SK-N-SH treated with all-trans-retinoic acid at 6 μM for 48 hours (cell line): Measurements from ENCODE around the gene FASN.

Experiments
- ATAC-seq: fragments of 200-7000 bp; cut with Tn5 transposase; 3 replicates; pipeline ENCODE4 v1.9.1; 2020; ENCODE audit warnings: mild to moderate bottlenecking, moderate library complexity
- ARNTL ChIP-seq: fragments of 450-650 bp; formaldehyde crosslinking; IDR thresholded peaks from 2 replicates; pipeline ENCODE4 v1.5.0; 2020; ENCODE audit warnings: low read depth, mild to moderate bottlenecking, moderate library complexity, borderline replicate concordance
- BACH2 ChIP-seq: fragments of 250-450 bp; sonication (Bioruptor Pico); IDR thresholded peaks from 2 replicates; pipeline ENCODE4 v1.9.0; 2021; ENCODE audit warnings: mild to moderate bottlenecking, borderline replicate concordance
- CSDC2 ChIP-seq: fragments of 250-450 bp; sonication (Bioruptor Pico); IDR thresholded peaks from 2 replicates; pipeline ENCODE4 v1.5.0; 2020; ENCODE audit warnings: mild to moderate bottlenecking, moderate library complexity
- CSRNP3 ChIP-seq: fragments of 250-450 bp; sonication (Bioruptor Pico); IDR thresholded peaks from 2 replicates; pipeline ENCODE4 v1.5.1; 2021; ENCODE audit warnings: mild to moderate bottlenecking, moderate library complexity
- GLIS3 ChIP-seq: fragments of 250-450 bp; sonication (Bioruptor Pico); IDR thresholded peaks from 2 replicates; pipeline ENCODE4 v1.5.0; 2020; ENCODE audit warnings: mild to moderate bottlenecking, moderate library complexity
- ISL1 ChIP-seq: fragments of 250-450 bp; sonication (Bioruptor Pico); IDR thresholded peaks from 2 replicates; pipeline ENCODE4 v2.1.2; 2022; ENCODE audit warnings: mild to moderate bottlenecking, moderate library complexity
- PATZ1 ChIP-seq: fragments of 250-450 bp; sonication (Bioruptor Pico); IDR thresholded peaks from 2 replicates; pipeline ENCODE4 v1.8.0; 2020; ENCODE audit warnings: mild to moderate bottlenecking, moderate library complexity, borderline replicate concordance
- PPARA ChIP-seq: fragments of 250-450 bp; sonication (Bioruptor Pico); IDR thresholded peaks from 2 replicates; pipeline ENCODE4 v1.5.0; 2020; ENCODE audit warnings: mild to moderate bottlenecking, borderline replicate concordance
- RARB ChIP-seq: fragments of 250-450 bp; sonication (Bioruptor Pico); IDR thresholded peaks from 2 replicates; pipeline ENCODE4 v1.8.0; 2021; ENCODE audit warnings: mild to moderate bottlenecking, moderate library complexity
- SNAI2 ChIP-seq: fragments of 250-450 bp; sonication (Bioruptor Pico); IDR thresholded peaks from 2 replicates; pipeline ENCODE4 v1.5.0; 2020; ENCODE audit warnings: mild to moderate bottlenecking, moderate library complexity
- TCF4 ChIP-seq: fragments of 250-450 bp; sonication (Bioruptor Pico); IDR thresholded peaks from 2 replicates; pipeline ENCODE4 v1.8.0; 2021; ENCODE audit warnings: mild to moderate bottlenecking, moderate library complexity, borderline replicate concordance
- TOX ChIP-seq: fragments of 250-450 bp; sonication (Bioruptor Pico); IDR thresholded peaks from 2 replicates; pipeline ENCODE4 v1.8.0; 2021; ENCODE audit warnings: mild to moderate bottlenecking, moderate library complexity, borderline replicate concordance
- TSHZ2 ChIP-seq: fragments of 250-450 bp; sonication (Bioruptor Pico); IDR thresholded peaks from 2 replicates; pipeline ENCODE4 v1.5.0; 2020; ENCODE audit warnings: mild to moderate bottlenecking, moderate library complexity
- ZC3H10 ChIP-seq: fragments of 250-450 bp; sonication (Bioruptor Pico); IDR thresholded peaks from 2 replicates; pipeline ENCODE4 v1.5.1; 2021; ENCODE audit warnings: mild to moderate bottlenecking, moderate library complexity
- ZFP3 ChIP-seq: fragments of 250-450 bp; sonication (Bioruptor Pico); IDR thresholded peaks from 2 replicates; pipeline ENCODE4 v1.5.0; 2020; ENCODE audit warnings: mild to moderate bottlenecking, moderate library complexity
- ZFP30 ChIP-seq: fragments of 450-650 bp; formaldehyde crosslinking; IDR thresholded peaks from 2 replicates; pipeline ENCODE4 v1.5.0; 2022; ENCODE audit warnings: mild to moderate bottlenecking, moderate library complexity
- ZNF565 ChIP-seq: fragments of 450-650 bp; formaldehyde crosslinking; conservative IDR thresholded peaks from 2 replicates; pipeline ENCODE4 v1.5.0; 2020; ENCODE audit warnings: low read depth, mild to moderate bottlenecking, moderate library complexity
- ZNF70 ChIP-seq: fragments of 450-650 bp; formaldehyde crosslinking; IDR thresholded peaks from 2 replicates; pipeline ENCODE4 v1.5.0; 2020; ENCODE audit warnings: mild to moderate bottlenecking, moderate library complexity
- ZNF8 ChIP-seq: fragments of 450-650 bp; formaldehyde crosslinking; IDR thresholded peaks from 2 replicates; pipeline ENCODE4 v1.5.0; 2020; ENCODE audit warnings: mild to moderate bottlenecking, moderate library complexity
- TF ChIP-seq, protein P1 (sequence below): fragments of 250-450 bp; sonication (Bioruptor Pico); IDR thresholded peaks from 2 replicates; pipeline ENCODE4 v1.8.0; 2021; ENCODE audit warnings: low read depth, mild to moderate bottlenecking, moderate library complexity, borderline replicate concordance
- TF ChIP-seq, protein P2 (sequence below): fragments of 250-450 bp; sonication (Bioruptor Pico); IDR thresholded peaks from 2 replicates; pipeline ENCODE4 v1.5.1; 2020; ENCODE audit warnings: low read depth, mild to moderate bottlenecking, moderate library complexity

Gene FASN

GRCh38 chr17:82127704-82128103 lies 29.7 kb upstream of the FASN start:
- ATAC-seq, result no peak
- no peak for TF ChIP-seq PPARA (CRISPR knock-in tag)
- TF ChIP-seq TOX, result no peak
- no peak for TF ChIP-seq ZFP3
- TF ChIP-seq PATZ1 (CRISPR knock-in tag), result no peak
- TF ChIP-seq TCF4, result no peak
- TF ChIP-seq, protein P1, sequence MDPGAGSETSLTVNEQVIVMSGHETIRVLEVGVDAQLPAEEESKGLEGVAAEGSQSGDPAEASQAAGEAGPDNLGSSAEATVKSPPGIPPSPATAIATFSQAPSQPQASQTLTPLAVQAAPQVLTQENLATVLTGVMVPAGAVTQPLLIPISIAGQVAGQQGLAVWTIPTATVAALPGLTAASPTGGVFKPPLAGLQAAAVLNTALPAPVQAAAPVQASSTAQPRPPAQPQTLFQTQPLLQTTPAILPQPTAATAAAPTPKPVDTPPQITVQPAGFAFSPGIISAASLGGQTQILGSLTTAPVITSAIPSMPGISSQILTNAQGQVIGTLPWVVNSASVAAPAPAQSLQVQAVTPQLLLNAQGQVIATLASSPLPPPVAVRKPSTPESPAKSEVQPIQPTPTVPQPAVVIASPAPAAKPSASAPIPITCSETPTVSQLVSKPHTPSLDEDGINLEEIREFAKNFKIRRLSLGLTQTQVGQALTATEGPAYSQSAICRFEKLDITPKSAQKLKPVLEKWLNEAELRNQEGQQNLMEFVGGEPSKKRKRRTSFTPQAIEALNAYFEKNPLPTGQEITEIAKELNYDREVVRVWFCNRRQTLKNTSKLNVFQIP, result no peak
- TF ChIP-seq ZFP30 (CRISPR knock-in tag), result no peak
- TF ChIP-seq ZNF70, result no peak
- TF ChIP-seq SNAI2, result no peak
- TF ChIP-seq RARB (CRISPR knock-in tag), result no peak
- TF ChIP-seq BACH2 (CRISPR knock-in tag), result no peak
- no peak for TF ChIP-seq ISL1 (CRISPR knock-in tag)
- TF ChIP-seq CSDC2 (CRISPR knock-in tag), result no peak
- TF ChIP-seq ZNF8, result no peak

DNA sequence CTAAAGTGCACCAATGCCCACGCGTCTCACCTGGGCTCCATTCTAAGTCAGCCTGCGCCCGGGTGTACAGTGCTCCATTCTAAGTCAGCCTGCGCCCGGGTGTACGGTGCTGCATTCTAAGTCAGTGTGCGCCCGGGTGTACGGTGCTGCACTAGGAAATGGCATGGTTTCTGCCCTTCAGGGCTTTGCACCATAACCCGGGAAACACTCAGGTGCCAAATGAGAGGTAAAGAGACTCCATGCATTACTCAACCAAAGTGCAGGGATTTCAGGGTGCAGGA lies 29.2 kb upstream of the FASN start:
- ATAC-seq, result no peak
- TF ChIP-seq PATZ1 (CRISPR knock-in tag), result no peak
- no peak for TF ChIP-seq CSDC2 (CRISPR knock-in tag)
- TF ChIP-seq SNAI2, result no peak
- TF ChIP-seq ARNTL (CRISPR knock-in tag), result no peak
- TF ChIP-seq ZNF565 (CRISPR knock-in tag), result no peak

- TF ChIP-seq ARNTL (CRISPR knock-in tag) (no peak), ZNF70 (no peak), ZFP30 (CRISPR knock-in tag) (no peak), BACH2 (CRISPR knock-in tag) (no peak), ZNF8 (no peak), TOX (no peak), TCF4 (no peak), CSRNP3 (CRISPR knock-in tag) (no peak), TSHZ2 (CRISPR knock-in tag) (no peak), GLIS3 (CRISPR knock-in tag) (no peak), CSDC2 (CRISPR knock-in tag) (no peak), ZNF565 (CRISPR knock-in tag) (no peak), SNAI2 (no peak), ZC3H10 (CRISPR knock-in tag) (no peak), PPARA (CRISPR knock-in tag) (no peak), ISL1 (CRISPR knock-in tag) (no peak)
- TF ChIP-seq, protein P2, sequence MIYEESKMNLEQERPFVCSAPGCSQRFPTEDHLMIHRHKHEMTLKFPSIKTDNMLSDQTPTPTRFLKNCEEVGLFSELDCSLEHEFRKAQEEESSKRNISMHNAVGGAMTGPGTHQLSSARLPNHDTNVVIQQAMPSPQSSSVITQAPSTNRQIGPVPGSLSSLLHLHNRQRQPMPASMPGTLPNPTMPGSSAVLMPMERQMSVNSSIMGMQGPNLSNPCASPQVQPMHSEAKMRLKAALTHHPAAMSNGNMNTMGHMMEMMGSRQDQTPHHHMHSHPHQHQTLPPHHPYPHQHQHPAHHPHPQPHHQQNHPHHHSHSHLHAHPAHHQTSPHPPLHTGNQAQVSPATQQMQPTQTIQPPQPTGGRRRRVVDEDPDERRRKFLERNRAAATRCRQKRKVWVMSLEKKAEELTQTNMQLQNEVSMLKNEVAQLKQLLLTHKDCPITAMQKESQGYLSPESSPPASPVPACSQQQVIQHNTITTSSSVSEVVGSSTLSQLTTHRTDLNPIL (CRISPR knock-in tag), result no peak
- TF ChIP-seq, protein P1, result no peak
- ATAC-seq, result no peak
Observed at GRCh38 chr17:82126556-82127314, 28.7 kb upstream of the FASN start.
